ENCODE measurements around the gene ENPP3. TPM values are rescaled to one million over a fixed set of nuclear protein-coding genes. Genes with fewer than 3 reads are reported as not detected.

The ENPP3 gene
- total RNA-seq, 2 experiments from 2014 or later = 1.3 to 2.3 TPM

- H3K4me3 ChIP-seq (ENCODE audit: low read depth, low read length, poor library complexity, severe bottlenecking) = no peak overlapping the region
- no peaks in the 10 kb centered on the region for H3K9me3 ChIP-seq (ENCODE audit: low read length)
- no peak for TF ChIP-seq CTCF (conservative IDR thresholded peaks at IDR 0.05; ENCODE audit: low read length)
- TF ChIP-seq EZH2phosphoT487 (IDR thresholded peaks at IDR 0.05; ENCODE audit: borderline replicate concordance, low read depth, low read length) = no peak
- DNase-seq (ENCODE audit: low spot score) = no peak
- H3K4me1 ChIP-seq (ENCODE audit: insufficient read depth, low read length, poor library complexity, severe bottlenecking) = no peaks in the 10 kb centered on the region
- H2AFZ ChIP-seq (ENCODE audit: low read length) = no peak overlapping the region
- H3K27ac ChIP-seq (ENCODE audit: low read depth, low read length, poor library complexity, severe bottlenecking) = no peak overlapping the region
- H3K4me2 ChIP-seq (ENCODE audit: low read length) = no peak overlapping the region
- intact Hi-C loops (cut with micrococcal nuclease; ENCODE audit: unreplicated experiment) = no loop called here
- BruUV-seq (replicated peaks) = no TSS peak
- no peaks in the 10 kb centered on the region for H3K79me2 ChIP-seq (ENCODE audit: insufficient read depth, low read depth, low read length)
- H4K20me1 ChIP-seq (ENCODE audit: insufficient read depth, low read length) = no peaks in the 10 kb centered on the region
- POLR2A ChIA-PET = no interaction called here
- no peaks in the 10 kb centered on the region for H3K36me3 ChIP-seq (ENCODE audit: insufficient read depth, low read length)
- H3K9me2 ChIP-seq (ENCODE audit: insufficient read depth, low read length) = no peaks in the 10 kb centered on the region
- CTCF ChIA-PET (ENCODE audit: unreplicated experiment) = no interaction called here
Measured at GRCh38 chr6:131787766-131788712, 150.9 kb downstream of the ENPP3 start.

- no peak overlapping the region for H3K4me3 ChIP-seq (ENCODE audit: low read depth, low read length, poor library complexity, severe bottlenecking)
- H4K20me1 ChIP-seq (ENCODE audit: insufficient read depth, low read length) = no peaks in the 10 kb centered on the region
- H3K9me2 ChIP-seq (ENCODE audit: insufficient read depth, low read length) = no peaks in the 10 kb centered on the region
- no peak overlapping the region for H2AFZ ChIP-seq (ENCODE audit: low read length)
- BruUV-seq (replicated peaks) = no TSS peak
- no peak overlapping the region for H3K27ac ChIP-seq (ENCODE audit: low read depth, low read length, poor library complexity, severe bottlenecking)
- H3K79me2 ChIP-seq (ENCODE audit: insufficient read depth, low read depth, low read length) = no peaks in the 10 kb centered on the region
- ChIA-PET CTCF (ENCODE audit: unreplicated experiment) (no interaction called here), POLR2A (no interaction called here)
- no peaks in the 10 kb centered on the region for H3K36me3 ChIP-seq (ENCODE audit: insufficient read depth, low read length)
- no peak for DNase-seq (ENCODE audit: low spot score)
- H3K4me2 ChIP-seq (ENCODE audit: low read length) = no peak overlapping the region
- H3K9me3 ChIP-seq (ENCODE audit: low read length) = no peaks in the 10 kb centered on the region
- H3K4me1 ChIP-seq (ENCODE audit: insufficient read depth, low read length, poor library complexity, severe bottlenecking) = no peaks in the 10 kb centered on the region
- intact Hi-C loops (cut with micrococcal nuclease; ENCODE audit: unreplicated experiment) = no loop called here
- no peak for TF ChIP-seq EZH2phosphoT487 (IDR thresholded peaks at IDR 0.05; ENCODE audit: borderline replicate concordance, low read depth, low read length)
- TF ChIP-seq CTCF (conservative IDR thresholded peaks at IDR 0.05; ENCODE audit: low read length) = no peak
Measured at GRCh38 chr6:131789219-131789618, 152.1 kb downstream of the ENPP3 start.

GRCh38 chr6:131791476-131791875 lies 154.4 kb downstream of the ENPP3 start:
- no peak overlapping the region for H3K27ac ChIP-seq (ENCODE audit: low read depth, low read length, poor library complexity, severe bottlenecking)
- H3K9me2 ChIP-seq (ENCODE audit: insufficient read depth, low read length) = no peaks in the 10 kb centered on the region
- H3K36me3 ChIP-seq (ENCODE audit: insufficient read depth, low read length) = no peaks in the 10 kb centered on the region
- CTCF ChIA-PET (ENCODE audit: unreplicated experiment) = no interaction called here
- BruUV-seq (replicated peaks) = no TSS peak
- H3K4me3 ChIP-seq (ENCODE audit: low read depth, low read length, poor library complexity, severe bottlenecking) = no peak overlapping the region
- no peaks in the 10 kb centered on the region for H3K79me2 ChIP-seq (ENCODE audit: insufficient read depth, low read depth, low read length)
- intact Hi-C loops (cut with micrococcal nuclease; ENCODE audit: unreplicated experiment) = no loop called here
- no peak for DNase-seq (ENCODE audit: low spot score)
- no peak overlapping the region for H3K4me2 ChIP-seq (ENCODE audit: low read length)
- TF ChIP-seq CTCF (conservative IDR thresholded peaks at IDR 0.05; ENCODE audit: low read length) = no peak
- no peak for TF ChIP-seq EZH2phosphoT487 (IDR thresholded peaks at IDR 0.05; ENCODE audit: borderline replicate concordance, low read depth, low read length)
- H3K9me3 ChIP-seq (ENCODE audit: low read length) = no peaks in the 10 kb centered on the region
- POLR2A ChIA-PET = no interaction called here
- no peaks in the 10 kb centered on the region for H3K4me1 ChIP-seq (ENCODE audit: insufficient read depth, low read length, poor library complexity, severe bottlenecking)
- H2AFZ ChIP-seq (ENCODE audit: low read length) = no peak overlapping the region
- no peaks in the 10 kb centered on the region for H4K20me1 ChIP-seq (ENCODE audit: insufficient read depth, low read length)

Measured in OCI-LY7 (cell line).